GM21423 (cell line): ENCODE results near the gene RFX5.

Experiments
- ATAC-seq: cut with Tn5 transposase; IDR thresholded peaks from one replicate; pipeline ENCODE4 v1.9.1; 2021; ENCODE audit warnings: mild to moderate bottlenecking, moderate library complexity; ENCODE audit not compliant: unreplicated experiment

The RFX5 gene

GRCh38 chr1:151325646-151326429 is 21.2 kb downstream of the RFX5 start:
- no peak for ATAC-seq

- ATAC-seq, result no peak
These were observed 21.8 kb downstream of the RFX5 start for GRCh38 chr1:151325231-151325630.

DNA sequence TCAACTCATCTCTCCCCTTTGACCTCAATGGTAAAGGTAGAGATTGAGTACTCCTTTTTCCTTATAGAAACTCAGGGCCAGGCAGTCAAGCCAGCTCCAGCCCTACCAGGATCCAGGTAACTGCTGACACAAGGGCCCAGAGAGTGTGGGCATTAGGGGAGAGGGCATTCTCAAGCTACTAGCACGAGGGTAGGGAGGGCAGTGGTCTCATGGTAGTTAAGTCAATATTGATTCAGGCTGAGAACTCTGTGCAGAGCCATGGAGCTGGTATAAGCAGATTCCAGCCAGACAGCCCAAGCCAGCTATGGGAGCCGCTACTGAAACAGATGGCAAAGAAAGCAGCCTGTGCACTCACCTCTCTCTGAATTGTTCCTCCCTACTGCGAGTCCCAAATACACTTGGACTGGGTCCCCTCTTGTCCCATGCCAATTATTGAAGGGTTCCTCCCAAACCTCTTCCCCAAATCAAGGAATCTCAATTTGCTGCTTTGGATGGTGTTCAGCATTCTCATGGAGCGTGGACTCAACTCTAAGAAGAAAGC is 22.6 kb downstream of the RFX5 start:
- ATAC-seq, result no peak

DNA sequence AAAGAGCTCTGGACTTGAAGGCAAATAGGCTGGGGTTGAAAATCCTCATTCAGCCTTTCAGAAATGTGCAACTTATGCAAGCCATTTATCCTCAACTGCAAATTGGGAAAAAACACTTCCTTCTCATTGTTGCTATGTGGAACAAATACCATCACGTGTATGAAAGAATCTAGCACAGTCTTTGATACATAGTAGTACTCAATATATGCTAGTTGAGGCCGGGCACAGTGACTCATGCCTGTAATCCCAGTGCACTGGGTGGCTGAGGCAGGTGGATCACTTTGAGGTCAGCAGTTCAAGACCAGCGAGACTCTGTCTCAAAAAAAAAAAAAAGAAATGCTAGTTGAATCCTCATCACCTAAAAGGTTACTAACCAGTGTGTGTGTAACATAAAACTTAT is 28.1 kb downstream of the RFX5 start:
- ATAC-seq, result no peak

- no peak for ATAC-seq
These were observed 31.4 kb downstream of the RFX5 start for GRCh38 chr1:151315565-151316235.

DNA sequence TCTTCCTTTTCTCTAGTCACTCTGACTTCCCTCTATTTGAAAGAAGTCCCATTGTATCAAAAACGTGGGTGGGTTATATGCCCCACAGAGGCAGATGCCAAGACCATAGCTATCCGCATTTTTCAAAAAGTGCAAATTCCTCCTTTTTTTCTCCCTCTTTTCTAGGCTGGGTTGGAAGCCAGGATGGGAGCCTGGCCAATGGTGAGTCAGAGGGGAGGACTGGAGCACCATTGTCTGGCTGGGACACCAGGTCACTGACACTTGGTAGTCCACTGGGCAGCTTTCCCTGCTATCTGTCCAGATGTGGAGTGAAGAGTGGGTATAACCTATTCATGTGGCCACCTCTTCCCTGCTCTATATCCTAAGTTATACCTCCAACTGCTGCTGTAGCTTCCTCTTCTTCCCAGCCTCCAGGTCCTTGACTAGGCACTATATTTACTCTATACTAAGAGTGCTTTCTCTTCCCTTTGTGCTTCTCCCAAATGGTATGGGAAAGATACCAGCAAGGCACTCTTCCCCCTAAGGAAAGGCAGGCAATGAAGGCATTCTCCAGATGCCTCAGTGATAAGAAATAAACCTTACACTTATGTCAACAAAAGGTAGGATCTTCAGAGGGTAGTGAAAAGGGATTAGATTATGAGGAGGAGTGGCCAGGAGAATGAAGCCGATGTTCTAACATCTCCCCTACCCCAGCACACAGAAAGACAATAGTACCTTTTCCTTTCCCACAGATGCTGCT is 32.7 kb downstream of the RFX5 start:
- no peak for ATAC-seq

GRCh38 chr1:151313501-151313900 is 33.6 kb downstream of the RFX5 start:
- ATAC-seq, result no peak

GRCh38 chr1:151312826-151313225 is 34.2 kb downstream of the RFX5 start:
- ATAC-seq, result no peak

DNA sequence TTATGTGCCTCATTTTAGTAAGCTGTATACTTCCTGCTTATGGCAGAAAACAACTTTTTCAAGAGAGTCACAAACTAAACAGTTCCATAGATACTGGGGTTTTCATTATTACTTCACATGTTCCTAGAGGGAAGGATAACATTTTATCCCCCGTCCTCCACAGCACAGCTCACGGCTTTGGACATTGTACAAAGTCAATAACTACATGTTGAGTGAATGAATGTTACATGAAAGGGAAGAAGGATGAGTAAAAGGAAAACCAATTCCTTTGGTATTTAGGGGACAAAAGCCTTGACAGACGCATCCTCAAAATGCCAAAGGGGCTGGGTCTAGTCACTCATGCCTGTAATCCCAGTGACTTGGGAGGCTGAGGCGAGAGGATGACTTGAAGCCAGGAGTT is 34.6 kb downstream of the RFX5 start:
- ATAC-seq, result no peak

DNA sequence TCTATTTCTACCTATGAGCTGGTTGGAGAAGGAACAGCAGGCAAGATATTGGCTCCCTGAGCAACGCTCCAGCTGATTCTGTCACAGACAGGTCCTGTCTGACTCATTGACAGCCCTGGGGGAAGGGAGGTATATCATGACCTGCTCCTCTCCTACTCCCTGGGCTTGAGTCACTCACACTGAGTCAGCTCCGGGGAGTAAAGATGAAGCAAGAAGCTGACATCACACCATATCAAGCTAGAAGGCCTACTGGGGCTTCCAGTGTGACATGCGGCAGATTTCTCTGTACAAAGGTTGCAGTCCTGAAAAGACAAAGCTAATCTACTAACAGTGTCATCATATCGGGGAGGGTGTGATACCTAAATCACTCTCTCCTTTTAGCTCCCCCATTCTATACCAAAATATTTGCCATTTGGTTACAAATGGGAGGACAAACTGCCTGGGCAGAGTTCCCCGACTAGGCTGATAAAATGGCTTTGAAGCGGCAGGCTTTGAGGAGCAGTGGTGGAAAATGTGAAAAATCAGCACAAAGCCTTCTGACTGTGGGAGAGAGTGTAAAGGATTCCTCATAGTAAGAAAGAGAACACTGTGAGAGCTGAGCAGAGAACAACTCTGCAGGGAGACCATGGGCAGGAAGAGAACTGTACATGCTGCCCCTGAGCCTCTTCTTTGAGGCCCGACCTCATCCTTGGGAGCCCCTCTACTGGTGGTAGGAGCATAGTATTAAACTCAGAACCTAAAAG is 35.3 kb downstream of the RFX5 start:
- no peak for ATAC-seq

DNA sequence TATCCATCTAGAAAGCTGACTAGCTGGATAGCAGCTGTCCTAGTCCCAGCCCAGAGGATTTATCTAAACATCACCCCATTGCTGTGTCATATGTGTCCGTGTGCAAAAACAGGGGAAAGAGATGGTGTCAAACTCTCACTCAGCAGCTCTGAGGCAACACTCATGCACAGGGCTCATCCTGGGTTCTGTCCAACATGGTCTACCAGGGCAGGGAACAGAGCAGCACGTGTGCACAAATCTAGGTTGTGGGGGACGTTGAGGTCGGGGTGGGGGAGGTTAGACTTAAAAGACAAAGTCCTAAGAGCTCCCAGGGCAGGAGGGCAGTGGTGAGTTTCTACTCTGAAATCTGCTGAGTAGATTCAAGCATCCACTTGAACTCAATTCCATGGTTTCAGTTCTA is 36.0 kb downstream of the RFX5 start:
- no peak for ATAC-seq

DNA sequence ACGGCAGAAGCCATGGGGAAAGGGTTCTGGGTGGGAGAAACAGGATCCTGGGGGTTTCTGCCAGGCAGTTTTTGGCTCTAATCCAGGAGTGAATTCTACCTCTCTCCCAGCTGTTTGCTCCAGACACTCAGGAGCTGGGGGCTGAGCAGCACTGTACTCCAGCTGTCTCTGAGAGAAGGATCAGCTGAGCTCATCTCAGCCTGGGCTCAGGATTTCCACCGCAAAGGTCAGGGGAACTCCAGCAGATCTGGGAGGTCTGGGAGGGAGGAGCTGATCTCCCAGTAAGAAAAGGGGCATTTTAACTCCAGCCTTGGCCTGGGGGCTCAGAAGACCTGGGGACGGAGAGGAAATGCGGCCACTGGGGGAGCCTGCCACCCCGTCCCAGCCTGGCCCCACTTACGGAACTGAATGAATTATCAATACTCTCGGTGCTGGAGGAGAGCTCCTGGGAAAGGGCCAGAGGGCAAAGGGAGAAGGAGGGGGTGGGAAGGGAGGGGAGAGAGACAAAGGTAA is 37.2 kb downstream of the RFX5 start:
- no peak for ATAC-seq

- no peak for ATAC-seq
These were observed 52.1 kb downstream of the RFX5 start for GRCh38 chr1:151294742-151295462.

DNA sequence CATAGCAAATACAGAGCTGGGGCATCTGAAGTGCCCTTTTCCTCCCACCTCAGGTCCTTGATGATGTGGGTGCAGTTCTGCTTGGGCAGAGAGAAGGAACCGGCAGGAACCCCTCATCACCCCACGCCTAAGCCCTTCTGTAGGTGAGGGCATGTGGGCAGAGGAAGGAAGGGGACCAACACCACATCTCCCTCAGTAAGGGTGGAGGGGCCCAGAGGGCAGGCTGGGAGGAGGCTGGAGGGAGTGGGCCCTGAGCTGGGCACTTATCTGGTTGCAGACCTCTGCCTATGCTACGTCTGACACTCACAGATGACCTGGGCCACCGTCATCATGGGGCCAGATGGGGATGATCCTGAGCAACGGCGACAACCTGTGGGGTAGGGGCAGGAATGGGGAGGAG is 54.0 kb downstream of the RFX5 start:
- no peak for ATAC-seq

DNA sequence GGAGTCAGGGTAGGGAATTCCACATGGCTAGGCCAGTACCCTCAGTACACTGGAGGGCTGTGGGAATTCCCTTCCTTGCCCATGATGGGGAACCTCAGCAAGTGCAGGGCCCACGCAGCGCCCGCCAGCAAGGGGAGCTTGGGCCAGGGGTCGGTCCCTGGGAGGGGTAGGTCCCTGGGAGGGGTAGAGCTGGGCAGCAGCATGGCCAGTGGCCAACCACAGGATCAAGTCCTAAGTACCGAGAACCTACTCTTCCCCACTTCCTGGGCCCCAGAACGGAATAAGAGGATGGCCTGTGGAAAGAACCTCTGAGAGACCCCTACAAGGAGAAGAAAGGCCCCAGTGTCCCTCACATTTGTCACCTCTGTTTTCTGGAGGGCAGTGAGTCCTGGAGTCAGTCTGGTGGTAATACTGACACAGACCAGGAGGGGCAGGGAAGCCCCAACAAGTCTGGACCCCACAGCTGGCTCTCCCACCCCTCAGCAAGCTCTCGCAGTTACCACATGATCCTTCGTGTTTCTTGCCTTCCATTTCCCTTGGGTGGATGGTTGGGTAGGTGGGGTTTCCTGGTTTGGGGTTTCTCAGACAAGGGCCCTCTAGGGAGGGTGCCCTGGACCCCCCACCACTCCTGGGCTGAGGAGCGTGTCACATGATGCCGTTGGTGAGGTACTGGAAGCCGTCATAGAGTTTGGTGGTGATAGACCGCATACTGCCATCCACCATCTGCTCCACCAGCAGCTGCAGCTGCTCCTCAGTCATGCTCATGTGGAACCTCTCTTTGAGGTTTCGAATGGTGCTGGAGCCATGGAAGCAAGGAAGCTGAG is 54.6 kb downstream of the RFX5 start:
- ATAC-seq, result no peak

- no peak for ATAC-seq
These were observed 56.2 kb downstream of the RFX5 start for GRCh38 chr1:151290709-151291303.
